Activated B cell treated with CpG ODN at 0.5 μM for 24 hours (primary cell): Measurements from ENCODE around the gene TCF4. TPM values are rescaled to one million over a fixed set of nuclear protein-coding genes. Genes with fewer than 3 reads are reported as not detected.

Experiments
- ATAC-seq: fragments of 200-7000 bp; cut with Tn5 transposase; one replicate; pipeline ENCODE4 v1.10.0; 2021; ENCODE audit warnings: low read depth, mild to moderate bottlenecking, moderate library complexity
- CTCF ChIA-PET: fragments of 350-600 bp; sonication (Branson Sonifier 250); formaldehyde crosslinking; loops from one replicate; lab custom pipeline; 2021; ENCODE audit warnings: antibody characterized with exemption; lab: Charles Lee
- POLR2A ChIA-PET: fragments of 350-600 bp; sonication (Branson Sonifier 250); formaldehyde crosslinking; loops from one replicate; lab custom pipeline; 2021; ENCODE audit warnings: antibody characterized with exemption; lab: Charles Lee
- DNase-seq: peaks from one replicate; pipeline ENCODE4 v3.0.0; 2022
- H3K27ac Mint-ChIP-seq: one replicate; pipeline ENCODE4 v1.8.0; 2020; ENCODE audit warnings: mixed read lengths
- H3K27me3 Mint-ChIP-seq: one replicate; pipeline ENCODE4 v1.8.0; 2021; ENCODE audit warnings: mixed read lengths
- H3K36me3 Mint-ChIP-seq: one replicate; pipeline ENCODE4 v1.8.0; 2021; ENCODE audit warnings: low read depth, mixed read lengths
- H3K4me1 Mint-ChIP-seq: one replicate; pipeline ENCODE4 v1.8.0; 2021; ENCODE audit warnings: mixed read lengths
- H3K4me3 Mint-ChIP-seq: one replicate; pipeline ENCODE4 v1.8.0; 2020; ENCODE audit warnings: mild to moderate bottlenecking, mixed read lengths
- H3K9me3 Mint-ChIP-seq: one replicate; pipeline ENCODE4 v1.8.0; 2020; ENCODE audit warnings: mixed read lengths
- intact Hi-C: fragments of 100-400 bp; cut with micrococcal nuclease; formaldehyde crosslinking; loops from one replicate; pipeline ENCODE4 v1.15.1; 2024
- total RNA-seq: library from RNA; stranded (reverse); gene quantifications from 2 replicates; pipeline ENCODE4 v1.2.3, GENCODE V29; 2022
- TF ChIP-seq, protein P1 (sequence below): fragments of 200-600 bp; IDR thresholded peaks from one replicate; pipeline ENCODE4 v1.8.0; 2022; ENCODE audit warnings: antibody characterized with exemption, mild to moderate bottlenecking

Gene TCF4
- total RNA-seq, 1 donor from 2014 or later = 270 TPM

DNA sequence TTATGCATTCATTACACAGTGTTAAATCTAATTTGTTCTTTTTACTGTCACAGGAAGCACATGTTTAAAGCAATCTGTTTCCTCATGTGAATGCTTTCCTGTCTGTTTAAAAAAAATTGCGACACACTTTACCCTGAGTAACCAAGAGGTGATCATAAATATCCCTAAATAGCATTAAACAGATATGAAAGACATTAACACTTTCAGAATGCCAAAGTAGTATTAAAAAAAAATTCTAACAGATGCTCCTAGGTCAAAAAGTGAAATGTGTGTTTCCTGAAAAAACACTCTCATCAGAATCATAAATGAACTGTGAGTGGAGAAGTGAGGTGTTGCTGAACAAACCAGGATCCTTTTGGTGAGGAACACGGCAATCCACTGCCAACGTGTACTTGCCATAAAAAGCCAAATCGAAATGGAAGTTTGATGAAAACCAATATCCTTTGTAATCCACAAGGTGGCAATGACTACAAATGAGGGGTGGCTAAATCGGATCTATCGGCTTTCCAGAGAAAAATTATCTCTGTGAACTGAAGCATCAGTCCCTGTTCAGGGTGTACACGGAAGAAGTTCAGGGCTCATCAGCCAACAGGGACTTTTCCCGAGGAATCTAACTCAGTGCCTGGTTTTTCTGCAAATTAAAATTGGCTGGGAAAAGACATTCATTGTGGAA is 248.9 kb downstream of the TCF4 start:
- Mint-ChIP-seq H3K9me3 (no peaks in the 10 kb centered on the region), H3K4me3 (peak overlapping the region; percentile 63), H3K36me3 (no peaks in the 10 kb centered on the region), H3K4me1 (peaks cover 39% of the 10 kb centered on the region), H3K27me3 (no peaks in the 10 kb centered on the region), H3K27ac (peak overlapping the region; percentile 59)
- CTCF ChIA-PET = interaction anchor here (1.0 to 1.7 kb wide), 2 partner anchors 101 to 104 kb away, joined by 4 to 7 read pairs; no protein-coding TSS in a partner anchor
- ATAC-seq = no peak
- TF ChIP-seq, protein P1, sequence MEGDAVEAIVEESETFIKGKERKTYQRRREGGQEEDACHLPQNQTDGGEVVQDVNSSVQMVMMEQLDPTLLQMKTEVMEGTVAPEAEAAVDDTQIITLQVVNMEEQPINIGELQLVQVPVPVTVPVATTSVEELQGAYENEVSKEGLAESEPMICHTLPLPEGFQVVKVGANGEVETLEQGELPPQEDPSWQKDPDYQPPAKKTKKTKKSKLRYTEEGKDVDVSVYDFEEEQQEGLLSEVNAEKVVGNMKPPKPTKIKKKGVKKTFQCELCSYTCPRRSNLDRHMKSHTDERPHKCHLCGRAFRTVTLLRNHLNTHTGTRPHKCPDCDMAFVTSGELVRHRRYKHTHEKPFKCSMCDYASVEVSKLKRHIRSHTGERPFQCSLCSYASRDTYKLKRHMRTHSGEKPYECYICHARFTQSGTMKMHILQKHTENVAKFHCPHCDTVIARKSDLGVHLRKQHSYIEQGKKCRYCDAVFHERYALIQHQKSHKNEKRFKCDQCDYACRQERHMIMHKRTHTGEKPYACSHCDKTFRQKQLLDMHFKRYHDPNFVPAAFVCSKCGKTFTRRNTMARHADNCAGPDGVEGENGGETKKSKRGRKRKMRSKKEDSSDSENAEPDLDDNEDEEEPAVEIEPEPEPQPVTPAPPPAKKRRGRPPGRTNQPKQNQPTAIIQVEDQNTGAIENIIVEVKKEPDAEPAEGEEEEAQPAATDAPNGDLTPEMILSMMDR = no peak
- no peak for DNase-seq
- POLR2A ChIA-PET = interaction anchor here (0.6 to 1.0 kb wide), 2 partner anchors 18 to 22 kb away, joined by 3 to 6 read pairs; no protein-coding TSS in a partner anchor
- intact Hi-C loops = loop anchor here (1.0 to 5.0 kb wide), 2 partner anchors 105 to 233 kb away; no protein-coding TSS in a partner anchor

DNA sequence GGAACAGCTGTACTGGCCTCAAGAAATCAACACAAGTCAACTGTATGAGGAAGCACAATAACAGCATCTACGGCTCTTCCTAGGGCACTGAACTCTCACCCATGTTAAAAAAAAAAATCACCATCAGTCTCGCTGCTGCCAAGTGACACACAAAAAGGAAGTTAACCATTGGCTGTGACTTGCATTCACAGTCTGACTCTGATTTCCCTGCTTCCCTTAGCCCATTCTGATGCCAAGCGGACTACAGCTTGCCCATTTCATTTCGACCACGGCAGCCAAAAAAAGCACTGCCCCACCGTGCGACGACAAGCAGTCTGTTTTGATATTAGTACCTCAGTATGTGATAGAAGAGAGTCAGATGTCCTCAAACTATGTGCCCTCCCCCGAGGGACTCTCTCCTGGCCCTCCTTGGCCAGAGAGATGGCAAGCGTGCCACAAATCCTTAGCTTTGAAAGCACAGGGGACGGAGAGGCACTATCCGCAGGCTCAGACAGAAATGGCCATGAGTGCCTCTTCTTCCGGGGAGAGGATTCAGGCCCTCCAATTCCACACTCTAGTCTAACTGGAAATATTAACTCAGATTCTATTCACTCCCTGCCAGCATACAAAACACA is 250.0 kb downstream of the TCF4 start:
- CTCF ChIA-PET = interaction anchor here (0.6 to 1.2 kb wide), 3 partner anchors 104 to 976 kb away, joined by 3 to 4 read pairs (median 3); no protein-coding TSS in a partner anchor
- peak overlapping the region; percentile 81 for H3K27ac Mint-ChIP-seq
- no peaks in the 10 kb centered on the region for H3K27me3 Mint-ChIP-seq
- POLR2A ChIA-PET = interaction anchor here (0.7 to 1.7 kb wide), 5 partner anchors 10 to 83 kb away, joined by 3 to 6 read pairs (median 4); no protein-coding TSS in a partner anchor
- TF ChIP-seq, protein P1 = no peak
- peak; percentile 24 for DNase-seq
- peak overlapping the region; percentile 76 for H3K4me3 Mint-ChIP-seq
- H3K4me1 Mint-ChIP-seq = peaks cover 35% of the 10 kb centered on the region
- H3K36me3 Mint-ChIP-seq = no peaks in the 10 kb centered on the region
- ATAC-seq = peak; percentile 81
- intact Hi-C loops = loop anchor here (1.0 to 5.0 kb wide), 4 partner anchors 10 to 234 kb away; no protein-coding TSS in a partner anchor
- no peaks in the 10 kb centered on the region for H3K9me3 Mint-ChIP-seq

DNA sequence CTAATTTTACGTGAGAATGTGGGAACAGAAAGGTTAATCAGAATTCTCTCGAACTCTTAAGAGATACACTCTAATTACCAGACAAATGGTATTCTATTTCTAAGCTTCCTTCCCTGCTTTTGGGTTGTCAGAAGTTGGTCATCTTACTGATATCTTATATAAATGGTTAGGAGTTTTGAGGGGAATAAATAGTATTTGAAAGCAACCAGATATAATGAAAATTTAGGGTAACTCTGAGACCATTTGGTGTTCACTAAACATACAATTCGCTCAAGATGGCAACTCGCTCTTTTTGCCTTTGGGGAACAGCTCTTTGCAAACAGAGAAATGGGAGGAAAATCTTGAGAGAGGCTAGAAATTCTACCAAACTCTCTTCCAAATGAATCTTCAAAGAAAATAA is 250.9 kb downstream of the TCF4 start:
- H3K36me3 Mint-ChIP-seq = no peaks in the 10 kb centered on the region
- H3K9me3 Mint-ChIP-seq = no peaks in the 10 kb centered on the region
- ChIA-PET CTCF (interaction anchor here (1.2 kb wide), 2 partner anchors 103 to 977 kb away, joined by 3 read pairs; no protein-coding TSS in a partner anchor), POLR2A (interaction anchor here (0.5 to 1.7 kb wide), 4 partner anchors 9 to 1126 kb away, joined by 3 to 6 read pairs (median 3); no protein-coding TSS in a partner anchor)
- ATAC-seq (no peak), DNase-seq (no peak)
- TF ChIP-seq, protein P1 = no peak
- peak overlapping the region; percentile 81 for H3K27ac Mint-ChIP-seq
- H3K27me3 Mint-ChIP-seq = no peaks in the 10 kb centered on the region
- intact Hi-C loops = loop anchor here (1.0 to 5.0 kb wide), 3 partner anchors 9 to 235 kb away; no protein-coding TSS in a partner anchor
- H3K4me1 Mint-ChIP-seq = peaks cover 35% of the 10 kb centered on the region
- H3K4me3 Mint-ChIP-seq = no peak overlapping the region

- Mint-ChIP-seq H3K27me3 (no peaks in the 10 kb centered on the region), H3K27ac (no peak overlapping the region), H3K4me3 (no peak overlapping the region), H3K36me3 (no peaks in the 10 kb centered on the region), H3K9me3 (no peaks in the 10 kb centered on the region), H3K4me1 (peaks cover 35% of the 10 kb centered on the region)
- TF ChIP-seq, protein P1 = no peak
- intact Hi-C loops = loop anchor here (1.0 to 5.0 kb wide), 3 partner anchors 8 to 236 kb away; no protein-coding TSS in a partner anchor
- ChIA-PET POLR2A (interaction anchor here (0.5 to 1.2 kb wide), 2 partner anchors 15 to 1126 kb away, joined by 3 read pairs; no protein-coding TSS in a partner anchor), CTCF (interaction anchor here (1.2 kb wide), 1 partner anchor 102 kb away, joined by 3 read pairs; no protein-coding TSS in a partner anchor)
- DNase-seq = no peak
- ATAC-seq = no peak
Measured at GRCh38 chr18:55336438-55337100, 251.4 kb downstream of the TCF4 start.
